Vagina (tissue), 2 donors: ENCODE measurements around the gene SEC11A. TPM values are rescaled to one million over a fixed set of nuclear protein-coding genes. Genes with fewer than 3 reads are reported as not detected.
"Not testable (repeated sequence)": the region's sequence is repeated elsewhere in the genome, so short reads cannot be mapped to it uniquely, and the experiment has no call there.

Source experiments
- DNase-seq, 2 donors: peaks; one replicate each; pipeline ENCODE4 v3.0.0-alpha.2; 2017; ENCODE audit errors: extremely low spot score in 2 of 2
- H3K27ac ChIP-seq: fragments of 200-600 bp; sonication (generic); one replicate; pipeline ENCODE4 v1.5.1; 2019
- H3K27me3 ChIP-seq: fragments of 200-600 bp; sonication (generic); one replicate; pipeline ENCODE4 v1.5.1; 2019
- H3K36me3 ChIP-seq, 2 donors: fragments of 200-600 bp; sonication (generic); one replicate each; pipeline ENCODE4 v1.5.1; 2017 to 2019
- H3K4me1 ChIP-seq: fragments of 200-600 bp; sonication (generic); one replicate; pipeline ENCODE4 v1.5.1; 2019
- H3K4me3 ChIP-seq, 2 donors: fragments of 200-600 bp; sonication (generic); 1 replicate in 1 of 2; 2 replicates in 1 of 2; pipeline ENCODE4 v1.5.1; 2016 to 2019
- H3K9me3 ChIP-seq: fragments of 200-600 bp; sonication (generic); one replicate; pipeline ENCODE4 v1.5.1; 2019
- POLR2A ChIP-seq, 2 donors: fragments of 450-650 bp; IDR thresholded peaks; one replicate each; pipeline ENCODE4 v1.6.1; 2017; ENCODE audit warnings: antibody characterized with exemption in 2 of 2, mild to moderate bottlenecking in 2 of 2, moderate library complexity in 2 of 2
- POLR2AphosphoS5 ChIP-seq, 2 donors: sonication (generic); formaldehyde crosslinking; IDR thresholded peaks; one replicate each; pipeline ENCODE4 v1.9.0; 2017; ENCODE audit warnings: antibody characterized with exemption in 2 of 2, mild to moderate bottlenecking in 2 of 2, low read depth in 1 of 2; ENCODE audit not compliant: insufficient read depth in 1 of 2
- intact Hi-C: fragments of 100-400 bp; cut with DNase I; formaldehyde crosslinking; loops from one replicate; pipeline ENCODE4 v1.15.1; 2023
- total RNA-seq: library from RNA; depleted of rRNA; stranded (reverse); fragments of >200 nt; gene quantifications from one replicate; pipeline ENCODE4 v1.2.3, GENCODE V29; 2016
- TF ChIP-seq, protein P1 (sequence below), 3 experiments: fragments of 450-650 bp in 2 of 3; fragments of 200-600 bp in 1 of 3; sonication (generic) in 1 of 3; IDR thresholded peaks; one replicate each; pipeline ENCODE4 v1.5.1; 2017 to 2019; ENCODE audit warnings: antibody characterized with exemption in 3 of 3, mild to moderate bottlenecking in 2 of 3, moderate library complexity in 2 of 3

The SEC11A gene
- total RNA-seq, 1 donor from 2014 or later = 99.2 TPM

DNA sequence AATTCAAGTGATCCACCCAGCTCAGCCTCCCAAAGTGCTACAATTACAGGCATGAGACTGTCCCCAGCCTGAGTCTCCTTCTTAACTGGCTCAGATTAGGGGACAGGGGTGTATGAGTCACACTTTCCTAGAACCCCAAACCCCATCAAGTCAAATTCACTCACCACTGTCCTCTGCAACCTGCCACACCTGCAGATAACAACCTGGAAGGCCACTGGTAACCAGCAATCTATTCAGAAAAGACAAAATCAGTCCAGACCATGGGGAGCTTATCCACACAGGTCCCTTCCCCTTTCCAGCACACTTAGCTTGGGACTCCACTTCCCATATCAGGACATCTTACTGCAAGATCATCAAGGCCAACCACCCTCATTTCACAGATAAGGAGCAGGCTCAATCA lies 68.2 kb downstream of the SEC11A start:
- no peak for DNase-seq
- no peak overlapping the region for H3K4me3 ChIP-seq
- H3K27ac ChIP-seq = no peak overlapping the region
- intact Hi-C loops = no loop called here
- H3K27me3 ChIP-seq = no peaks in the 10 kb centered on the region
- H3K36me3 ChIP-seq = peaks cover 0 to 76% of the 10 kb centered on the region in 2 donors
- TF ChIP-seq POLR2AphosphoS5 (IDR thresholded peaks at IDR 0.05; ENCODE audit: insufficient read depth in 1 of 2, low read depth in 1 of 2) = no peak
- TF ChIP-seq POLR2A (IDR thresholded peaks at IDR 0.05) = no peak
- TF ChIP-seq, protein P1, sequence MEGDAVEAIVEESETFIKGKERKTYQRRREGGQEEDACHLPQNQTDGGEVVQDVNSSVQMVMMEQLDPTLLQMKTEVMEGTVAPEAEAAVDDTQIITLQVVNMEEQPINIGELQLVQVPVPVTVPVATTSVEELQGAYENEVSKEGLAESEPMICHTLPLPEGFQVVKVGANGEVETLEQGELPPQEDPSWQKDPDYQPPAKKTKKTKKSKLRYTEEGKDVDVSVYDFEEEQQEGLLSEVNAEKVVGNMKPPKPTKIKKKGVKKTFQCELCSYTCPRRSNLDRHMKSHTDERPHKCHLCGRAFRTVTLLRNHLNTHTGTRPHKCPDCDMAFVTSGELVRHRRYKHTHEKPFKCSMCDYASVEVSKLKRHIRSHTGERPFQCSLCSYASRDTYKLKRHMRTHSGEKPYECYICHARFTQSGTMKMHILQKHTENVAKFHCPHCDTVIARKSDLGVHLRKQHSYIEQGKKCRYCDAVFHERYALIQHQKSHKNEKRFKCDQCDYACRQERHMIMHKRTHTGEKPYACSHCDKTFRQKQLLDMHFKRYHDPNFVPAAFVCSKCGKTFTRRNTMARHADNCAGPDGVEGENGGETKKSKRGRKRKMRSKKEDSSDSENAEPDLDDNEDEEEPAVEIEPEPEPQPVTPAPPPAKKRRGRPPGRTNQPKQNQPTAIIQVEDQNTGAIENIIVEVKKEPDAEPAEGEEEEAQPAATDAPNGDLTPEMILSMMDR (IDR thresholded peaks at IDR 0.05) = no peak
- H3K4me1 ChIP-seq = peaks cover 14% of the 10 kb centered on the region
- no peaks in the 10 kb centered on the region for H3K9me3 ChIP-seq

DNA sequence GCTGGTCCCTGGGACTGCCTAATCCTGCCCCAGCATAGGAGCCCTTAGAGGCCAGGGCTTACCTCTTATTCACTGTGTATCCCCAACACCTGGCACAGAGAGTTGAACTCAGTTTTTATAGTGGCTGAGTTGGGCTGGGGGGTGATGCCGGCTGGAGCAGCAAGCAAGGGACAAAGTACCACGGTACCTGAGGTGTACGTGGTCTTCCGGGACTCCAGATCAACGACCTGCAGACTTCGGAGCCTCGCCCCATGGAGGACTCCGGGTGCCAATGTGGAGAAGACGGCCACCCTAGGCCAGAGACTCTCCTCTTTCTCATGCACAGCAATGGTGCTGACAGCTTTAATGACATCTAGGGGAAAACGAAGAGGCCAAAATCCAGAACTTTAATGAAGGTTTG lies 69.9 kb downstream of the SEC11A start:
- no peak overlapping the region for H3K4me3 ChIP-seq
- no peaks in the 10 kb centered on the region for H3K4me1 ChIP-seq
- no peak overlapping the region for H3K27ac ChIP-seq
- intact Hi-C loops = no loop called here
- peaks cover 0 to 86% of the 10 kb centered on the region in 2 donors for H3K36me3 ChIP-seq
- no peak for TF ChIP-seq POLR2A (IDR thresholded peaks at IDR 0.05)
- TF ChIP-seq, protein P1 (IDR thresholded peaks at IDR 0.05) = no peak
- TF ChIP-seq POLR2AphosphoS5 (IDR thresholded peaks at IDR 0.05; ENCODE audit: insufficient read depth in 1 of 2, low read depth in 1 of 2) = no peak
- no peak for DNase-seq
- no peaks in the 10 kb centered on the region for H3K9me3 ChIP-seq
- no peaks in the 10 kb centered on the region for H3K27me3 ChIP-seq

DNA sequence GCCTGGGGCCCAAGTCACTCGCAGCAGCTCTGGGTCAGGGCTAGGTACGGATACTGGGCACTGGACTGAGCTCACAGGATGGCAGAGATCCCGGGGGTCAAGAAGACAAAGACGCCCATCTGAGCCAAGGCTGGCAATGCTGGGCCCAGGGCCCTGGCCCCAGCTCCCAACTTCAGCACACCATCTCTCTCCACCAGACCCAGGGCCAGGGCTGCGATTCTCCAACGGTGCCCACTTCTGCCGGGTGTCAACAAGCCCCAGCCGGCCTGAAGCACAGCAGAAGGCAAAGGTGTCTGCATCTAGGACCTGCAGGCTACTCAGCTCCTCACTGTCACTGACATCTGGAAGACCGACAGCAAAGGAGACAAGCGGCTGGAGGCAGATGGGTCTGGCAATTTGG lies 70.4 kb downstream of the SEC11A start:
- TF ChIP-seq POLR2A (IDR thresholded peaks at IDR 0.05) (no peak), POLR2AphosphoS5 (IDR thresholded peaks at IDR 0.05; ENCODE audit: insufficient read depth in 1 of 2, low read depth in 1 of 2) (no peak)
- TF ChIP-seq, protein P1 (IDR thresholded peaks at IDR 0.05) = no peak
- no peak overlapping the region for H3K27ac ChIP-seq
- intact Hi-C loops = no loop called here
- H3K9me3 ChIP-seq = no peaks in the 10 kb centered on the region
- H3K4me1 ChIP-seq = no peaks in the 10 kb centered on the region
- no peak for DNase-seq
- H3K36me3 ChIP-seq = peaks cover 0 to 91% of the 10 kb centered on the region in 2 donors
- no peak overlapping the region for H3K4me3 ChIP-seq
- no peaks in the 10 kb centered on the region for H3K27me3 ChIP-seq

DNA sequence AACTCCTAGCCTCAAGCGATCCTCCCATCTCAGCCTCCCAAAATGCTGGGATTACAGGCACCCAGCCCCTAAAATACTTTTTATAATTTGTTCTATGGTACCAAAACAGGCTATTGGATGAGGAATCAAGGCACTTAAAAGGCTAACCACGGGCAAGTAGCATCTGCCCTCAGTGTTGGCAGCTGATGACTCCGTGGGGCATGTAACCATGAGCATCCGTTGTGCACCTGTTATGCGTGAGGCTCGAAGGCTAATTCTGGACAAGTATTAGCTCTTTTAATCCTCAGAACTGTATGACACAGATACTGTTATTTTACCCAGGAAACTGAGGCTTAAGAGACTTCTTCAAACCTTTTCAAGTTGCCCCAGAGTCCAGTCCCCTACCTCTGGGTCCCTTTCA lies 72.1 kb downstream of the SEC11A start:
- no peaks in the 10 kb centered on the region for H3K27me3 ChIP-seq
- TF ChIP-seq, protein P1 (IDR thresholded peaks at IDR 0.05) = no peak
- TF ChIP-seq POLR2A (IDR thresholded peaks at IDR 0.05) (no peak), POLR2AphosphoS5 (IDR thresholded peaks at IDR 0.05; ENCODE audit: insufficient read depth in 1 of 2, low read depth in 1 of 2) (no peak)
- DNase-seq = no peak
- H3K9me3 ChIP-seq = no peaks in the 10 kb centered on the region
- H3K27ac ChIP-seq = no peak overlapping the region
- intact Hi-C loops = no loop called here
- H3K4me3 ChIP-seq = no peak overlapping the region
- peaks cover 0 to 97% of the 10 kb centered on the region in 2 donors for H3K36me3 ChIP-seq
- H3K4me1 ChIP-seq = no peaks in the 10 kb centered on the region

DNA sequence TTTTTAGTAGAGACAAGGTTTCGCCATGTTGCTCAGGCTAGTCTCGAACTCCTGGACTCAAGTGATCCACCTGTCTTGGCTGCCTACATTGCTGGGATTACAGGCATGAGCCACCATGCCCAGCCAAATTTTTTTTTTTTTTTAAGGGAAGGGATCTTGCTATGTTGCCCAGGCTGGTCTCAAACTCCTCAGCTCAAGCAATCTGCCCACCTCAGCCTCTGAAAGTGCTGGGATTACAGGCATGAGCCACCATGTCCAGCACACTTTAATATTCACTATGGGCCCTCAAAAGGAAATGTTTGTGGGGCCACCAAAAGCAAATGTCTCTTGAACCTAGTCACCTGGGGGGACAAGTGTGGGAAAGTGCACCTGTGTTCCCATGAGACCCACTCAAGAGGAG lies 73.3 kb downstream of the SEC11A start:
- H3K4me1 ChIP-seq, intact Hi-C loops, H3K9me3 ChIP-seq, DNase-seq, H3K27ac ChIP-seq, H3K4me3 ChIP-seq, H3K27me3 ChIP-seq: not testable (repeated sequence)
- peaks cover 0 to 91% of the 10 kb centered on the region in 2 donors for H3K36me3 ChIP-seq

DNA sequence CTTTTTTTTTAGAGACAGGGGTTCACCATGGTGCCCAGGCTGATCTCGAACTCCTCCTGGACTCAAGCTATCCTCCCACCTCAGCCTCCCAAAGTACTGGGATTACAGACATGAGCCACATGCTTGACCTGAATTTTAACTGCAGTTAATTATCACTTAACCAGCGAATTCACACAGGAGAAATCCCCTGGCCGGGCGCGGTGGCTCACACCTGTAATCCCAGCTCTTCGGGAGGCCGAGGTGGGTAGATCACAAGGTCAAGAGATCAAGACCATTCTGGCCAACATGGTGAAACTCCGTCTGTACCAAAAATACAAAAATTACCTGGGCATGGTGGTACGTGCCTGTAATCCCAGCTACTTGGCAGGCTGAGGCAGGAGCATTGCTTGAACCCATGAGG lies 74.1 kb downstream of the SEC11A start:
- H3K27me3 ChIP-seq, DNase-seq, H3K4me3 ChIP-seq, intact Hi-C loops, H3K9me3 ChIP-seq, H3K27ac ChIP-seq, H3K4me1 ChIP-seq: not testable (repeated sequence)
- peaks cover 0 to 89% of the 10 kb centered on the region in 2 donors for H3K36me3 ChIP-seq
